Vagina (tissue), 2 donors: Measurements from ENCODE around the gene PPP6C.

ENCODE experiments used
- POLR2A ChIP-seq, 2 donors: fragments of 450-650 bp; IDR thresholded peaks; one replicate each; pipeline ENCODE4 v1.6.1; 2017; ENCODE audit warnings: antibody characterized with exemption in 2 of 2, mild to moderate bottlenecking in 2 of 2, moderate library complexity in 2 of 2
- POLR2AphosphoS5 ChIP-seq, 2 donors: sonication (generic); formaldehyde crosslinking; IDR thresholded peaks; one replicate each; pipeline ENCODE4 v1.9.0; 2017; ENCODE audit warnings: antibody characterized with exemption in 2 of 2, mild to moderate bottlenecking in 2 of 2, low read depth in 1 of 2; ENCODE audit not compliant: insufficient read depth in 1 of 2
- TF ChIP-seq, protein P1 (sequence below), 3 experiments: fragments of 450-650 bp in 2 of 3; fragments of 200-600 bp in 1 of 3; sonication (generic) in 1 of 3; IDR thresholded peaks; one replicate each; pipeline ENCODE4 v1.5.1; 2017 to 2019; ENCODE audit warnings: antibody characterized with exemption in 3 of 3, mild to moderate bottlenecking in 2 of 3, moderate library complexity in 2 of 3

DNA sequence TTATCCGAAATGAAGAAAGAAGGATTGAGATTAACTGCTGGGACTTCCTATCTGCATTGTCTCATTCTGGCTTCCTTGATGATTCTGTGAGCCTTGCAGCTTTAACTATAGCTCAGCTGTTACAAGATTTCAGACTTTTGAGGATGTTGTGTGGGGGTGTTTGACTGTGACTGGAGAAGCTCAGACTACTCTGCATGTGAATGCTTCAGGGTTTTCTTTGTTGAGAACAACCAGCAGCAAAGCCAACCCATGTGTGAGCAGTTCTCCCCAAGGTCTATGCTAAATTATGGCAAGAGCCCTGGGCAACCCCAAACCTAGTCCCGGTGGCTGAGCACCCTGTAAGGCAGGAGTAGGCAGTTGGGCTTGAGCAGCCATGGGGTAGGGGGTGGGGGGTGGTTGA is 37.9 kb downstream of the PPP6C start:
- TF ChIP-seq POLR2A (IDR thresholded peaks at IDR 0.05) (no peak), POLR2AphosphoS5 (IDR thresholded peaks at IDR 0.05; ENCODE audit: insufficient read depth in 1 of 2, low read depth in 1 of 2) (no peak)
- TF ChIP-seq, protein P1, sequence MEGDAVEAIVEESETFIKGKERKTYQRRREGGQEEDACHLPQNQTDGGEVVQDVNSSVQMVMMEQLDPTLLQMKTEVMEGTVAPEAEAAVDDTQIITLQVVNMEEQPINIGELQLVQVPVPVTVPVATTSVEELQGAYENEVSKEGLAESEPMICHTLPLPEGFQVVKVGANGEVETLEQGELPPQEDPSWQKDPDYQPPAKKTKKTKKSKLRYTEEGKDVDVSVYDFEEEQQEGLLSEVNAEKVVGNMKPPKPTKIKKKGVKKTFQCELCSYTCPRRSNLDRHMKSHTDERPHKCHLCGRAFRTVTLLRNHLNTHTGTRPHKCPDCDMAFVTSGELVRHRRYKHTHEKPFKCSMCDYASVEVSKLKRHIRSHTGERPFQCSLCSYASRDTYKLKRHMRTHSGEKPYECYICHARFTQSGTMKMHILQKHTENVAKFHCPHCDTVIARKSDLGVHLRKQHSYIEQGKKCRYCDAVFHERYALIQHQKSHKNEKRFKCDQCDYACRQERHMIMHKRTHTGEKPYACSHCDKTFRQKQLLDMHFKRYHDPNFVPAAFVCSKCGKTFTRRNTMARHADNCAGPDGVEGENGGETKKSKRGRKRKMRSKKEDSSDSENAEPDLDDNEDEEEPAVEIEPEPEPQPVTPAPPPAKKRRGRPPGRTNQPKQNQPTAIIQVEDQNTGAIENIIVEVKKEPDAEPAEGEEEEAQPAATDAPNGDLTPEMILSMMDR (IDR thresholded peaks at IDR 0.05) = no peak
